ENCODE results near the gene CDC20.
"Not testable (repeated sequence)": the region's sequence is repeated elsewhere in the genome, so short reads cannot be mapped to it uniquely, and the experiment has no call there.

The CDC20 gene

DNA sequence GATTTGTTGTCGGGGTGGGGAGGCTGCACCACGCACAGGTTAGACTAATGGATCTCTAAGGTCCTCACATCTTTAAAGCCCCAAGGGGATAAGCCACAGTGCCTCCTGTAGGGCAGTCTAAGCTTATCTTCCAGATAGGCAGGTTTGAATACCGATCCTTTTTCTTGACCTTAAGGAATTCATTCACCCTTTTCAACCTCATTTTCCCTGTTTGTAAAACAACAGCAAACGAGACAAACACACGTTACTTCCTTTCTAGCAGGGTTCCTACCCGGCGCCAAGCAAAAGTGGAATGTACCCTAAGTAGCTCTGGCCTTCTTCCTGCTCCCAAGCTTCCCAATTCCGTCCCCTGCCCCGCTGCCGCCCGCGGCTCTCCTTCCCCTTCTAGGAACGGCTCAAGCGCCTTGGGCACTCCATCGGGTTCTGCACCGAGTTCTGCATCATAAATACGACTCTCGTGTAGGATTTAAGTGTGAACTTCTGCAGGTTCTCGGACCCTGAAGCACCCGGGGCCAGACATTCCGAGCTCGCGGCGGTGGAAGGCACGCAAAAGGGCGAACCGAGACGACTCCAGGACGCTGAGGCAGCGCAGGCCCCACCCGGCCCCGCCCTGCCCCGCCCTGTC is 548 bp upstream of the CDC20 start:
- DNase-seq (ENCODE audit: low read depth), result peak; percentile 73

DNA sequence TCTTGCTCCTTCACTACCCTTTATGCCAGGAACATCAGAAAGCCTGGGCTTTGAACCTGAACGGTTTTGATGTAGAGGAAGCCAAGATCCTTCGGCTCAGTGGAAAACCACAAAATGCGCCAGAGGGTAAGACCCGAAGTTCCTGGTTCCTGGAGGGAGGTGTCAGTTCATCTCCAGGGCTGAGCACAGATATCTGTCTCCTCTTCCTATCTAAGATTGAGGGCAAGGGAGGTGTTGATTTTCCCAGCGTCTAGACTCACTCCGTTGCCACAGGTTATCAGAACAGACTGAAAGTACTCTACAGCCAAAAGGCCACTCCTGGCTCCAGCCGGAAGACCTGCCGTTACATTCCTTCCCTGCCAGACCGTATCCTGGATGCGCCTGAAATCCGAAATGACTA is 915 bp downstream of the CDC20 start:
- peak; percentile 42 for DNase-seq (ENCODE audit: low read depth)

DNA sequence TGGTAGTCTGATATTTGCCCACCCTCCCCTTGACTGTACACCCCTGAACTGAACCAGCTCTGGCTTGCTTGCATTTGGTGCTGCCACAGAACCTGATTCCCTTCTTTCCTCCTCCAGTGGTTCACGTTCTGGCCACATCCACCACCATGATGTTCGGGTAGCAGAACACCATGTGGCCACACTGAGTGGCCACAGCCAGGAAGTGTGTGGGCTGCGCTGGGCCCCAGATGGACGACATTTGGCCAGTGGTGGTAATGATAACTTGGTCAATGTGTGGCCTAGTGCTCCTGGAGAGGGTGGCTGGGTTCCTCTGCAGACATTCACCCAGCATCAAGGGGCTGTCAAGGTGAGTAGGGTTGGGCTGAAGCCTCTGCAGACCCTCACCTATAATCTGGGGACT is 1.8 kb downstream of the CDC20 start:
- no peak for DNase-seq (ENCODE audit: low read depth)

DNA sequence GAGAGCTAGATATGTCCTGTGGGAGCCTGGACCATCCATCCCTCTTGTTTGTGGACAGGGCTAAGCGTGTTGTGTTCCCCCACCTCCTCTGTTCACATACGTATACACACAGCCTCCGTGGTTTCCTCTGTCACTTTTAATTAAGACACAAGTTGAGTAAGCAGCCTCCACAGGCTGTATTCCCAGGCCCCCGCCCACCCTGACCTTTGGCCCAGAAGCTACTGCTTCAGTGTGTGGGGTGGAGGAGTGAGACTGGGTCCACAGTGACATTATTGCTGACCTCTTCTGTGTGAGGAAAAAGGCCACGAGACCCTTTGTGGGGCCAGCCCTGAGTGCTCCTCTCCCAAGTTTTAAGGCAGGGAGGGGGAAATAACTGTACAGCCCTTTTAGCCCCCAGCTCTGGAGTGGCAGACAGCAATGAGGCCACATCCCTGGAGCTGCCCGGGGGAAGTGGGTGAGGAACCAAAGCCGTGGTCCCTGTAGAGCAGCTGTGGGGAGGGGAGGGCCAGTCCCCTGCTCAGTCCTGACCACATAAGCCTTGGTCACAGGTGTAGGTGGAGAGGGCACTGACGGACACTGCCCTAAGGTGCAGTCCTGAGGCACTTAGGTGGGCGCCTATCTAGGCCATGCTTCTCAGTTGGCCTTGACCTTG is 4.6 kb downstream of the CDC20 start:
- peak; percentile 54 for DNase-seq (ENCODE audit: low read depth)

DNA sequence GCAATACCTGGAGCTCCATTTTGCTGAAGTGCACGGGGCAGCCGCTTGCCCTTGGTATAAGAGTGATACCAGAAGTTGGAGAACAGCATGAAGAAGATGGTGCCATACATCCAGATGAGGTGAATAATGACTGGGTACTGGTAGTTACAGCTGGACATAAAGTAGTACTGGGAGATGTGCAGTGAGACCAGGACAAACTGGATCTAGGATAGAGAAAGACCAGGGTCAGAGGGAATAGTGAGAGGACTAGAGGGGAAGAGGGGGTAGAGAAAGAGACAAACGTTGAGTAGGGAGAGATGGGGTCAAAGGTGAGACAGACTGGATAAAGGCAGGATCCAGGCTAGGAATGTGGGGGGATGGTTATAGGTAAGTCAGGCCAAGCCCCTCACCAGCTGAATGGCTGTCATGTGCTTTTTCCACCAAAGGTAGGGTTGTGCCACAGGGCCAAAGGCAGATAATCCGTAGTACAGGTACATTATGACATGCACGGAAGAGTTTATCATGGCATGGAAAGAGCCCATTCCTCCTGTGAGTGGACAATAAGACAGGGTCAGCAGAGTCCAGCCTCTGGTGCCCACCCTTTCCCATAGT is 5.2 kb downstream of the CDC20 start:
- DNase-seq (ENCODE audit: low read depth), result no peak

DNA sequence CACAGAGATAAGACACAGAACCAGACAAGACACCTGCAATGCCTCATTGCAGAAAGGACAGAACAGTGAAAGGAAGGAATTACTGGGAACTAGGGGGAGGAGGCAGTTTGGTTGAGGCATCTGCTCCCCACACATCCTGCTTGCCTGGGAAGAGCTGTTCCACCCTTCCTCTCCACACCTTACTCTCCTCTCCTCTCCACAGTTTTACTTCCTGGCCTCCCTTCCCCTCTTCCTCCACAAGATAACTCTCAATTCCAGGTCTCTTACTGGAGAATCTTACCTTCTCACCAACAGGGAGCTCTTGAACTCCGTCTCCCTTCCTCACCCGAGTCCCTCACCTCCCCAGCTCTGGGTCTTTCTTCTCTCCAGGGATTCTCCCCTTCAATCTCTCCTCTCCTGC is 6.9 kb downstream of the CDC20 start:
- no peak for DNase-seq (ENCODE audit: low read depth)

DNA sequence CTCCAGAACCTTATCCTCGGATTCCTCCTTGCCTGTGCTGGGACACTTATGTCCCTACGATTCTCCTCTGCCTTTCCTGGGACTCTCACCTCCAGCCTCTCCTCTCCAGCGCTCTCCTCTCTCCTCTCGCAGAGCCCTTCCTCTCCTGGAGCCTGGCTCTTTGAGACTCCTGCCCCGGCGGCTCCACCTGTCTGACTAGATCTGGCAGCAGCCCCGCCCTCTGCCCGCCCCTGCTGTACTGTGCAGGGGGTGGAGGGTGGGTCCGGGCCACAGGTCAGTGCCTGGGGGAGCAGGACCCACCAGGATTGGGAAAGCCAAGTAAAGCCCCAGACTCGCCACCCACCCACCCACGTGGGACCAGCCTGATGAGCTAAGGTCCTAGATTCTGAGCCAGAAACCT is 7.4 kb downstream of the CDC20 start:
- DNase-seq (ENCODE audit: low read depth), result no peak

DNA sequence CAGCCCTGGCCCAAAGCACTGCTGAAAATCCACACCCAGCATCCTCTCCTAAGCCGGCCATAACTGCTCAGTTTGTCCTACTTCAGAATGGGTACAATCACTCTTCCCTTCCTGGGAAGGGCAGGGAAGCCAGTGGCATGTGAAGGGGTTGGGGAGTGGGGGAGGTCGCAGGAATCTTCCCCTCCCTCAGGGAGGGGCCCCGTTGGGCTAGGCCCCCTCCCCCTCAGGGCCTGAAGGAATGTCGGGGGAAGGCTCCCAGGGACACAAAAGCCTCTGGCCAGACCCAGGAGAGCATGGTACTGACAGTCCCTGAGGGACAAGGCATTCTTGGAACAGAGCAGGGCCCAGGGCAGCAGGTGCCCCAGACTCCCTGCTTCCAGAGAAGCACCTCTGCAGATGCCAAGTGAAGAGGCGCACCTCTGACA is 7.8 kb downstream of the CDC20 start:
- peak; percentile 25 for DNase-seq (ENCODE audit: low read depth)

DNA sequence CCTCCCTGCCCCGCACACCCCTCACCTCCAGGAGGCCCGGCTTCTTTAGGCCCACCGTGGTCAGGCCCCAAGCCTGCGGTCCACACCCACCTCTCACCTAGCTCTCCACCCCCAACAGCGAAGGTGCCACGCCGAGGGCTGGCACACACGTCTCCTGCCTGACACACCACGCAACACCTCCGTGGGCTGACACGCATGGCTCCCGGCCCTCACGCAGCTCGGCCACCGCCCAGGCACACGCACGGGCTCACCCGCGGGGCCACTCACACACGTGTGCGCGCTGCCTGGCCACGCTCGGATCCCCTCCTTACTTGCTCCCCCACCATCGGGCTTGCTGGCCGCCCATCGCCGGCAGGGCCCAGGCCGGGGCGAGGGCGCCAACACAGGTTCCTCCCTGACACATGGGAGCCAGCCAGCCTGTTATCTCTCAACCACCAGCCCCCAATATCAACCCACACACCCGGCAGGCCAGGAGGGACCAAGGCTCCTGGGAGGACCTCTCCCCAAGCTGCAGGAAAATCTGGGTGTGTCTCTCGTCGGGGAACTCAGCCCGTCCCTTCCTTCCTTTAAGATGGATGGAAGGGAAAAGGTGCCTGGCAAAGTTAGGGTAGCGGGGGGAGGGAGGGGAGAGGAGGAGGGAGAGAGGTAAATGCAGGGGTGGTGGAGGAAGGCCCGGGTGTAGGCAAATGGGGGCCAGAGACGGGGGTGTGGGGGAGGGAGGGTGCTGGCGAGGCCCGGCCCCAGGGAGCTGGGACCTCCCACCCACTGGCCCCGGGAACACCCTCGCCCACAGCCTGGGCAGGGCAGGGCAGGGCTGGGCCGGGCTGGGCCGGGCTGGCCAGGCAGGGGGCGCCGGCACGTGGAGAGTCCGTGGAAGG is 8.5 kb downstream of the CDC20 start:
- DNase-seq (ENCODE audit: low read depth), result no peak

DNA sequence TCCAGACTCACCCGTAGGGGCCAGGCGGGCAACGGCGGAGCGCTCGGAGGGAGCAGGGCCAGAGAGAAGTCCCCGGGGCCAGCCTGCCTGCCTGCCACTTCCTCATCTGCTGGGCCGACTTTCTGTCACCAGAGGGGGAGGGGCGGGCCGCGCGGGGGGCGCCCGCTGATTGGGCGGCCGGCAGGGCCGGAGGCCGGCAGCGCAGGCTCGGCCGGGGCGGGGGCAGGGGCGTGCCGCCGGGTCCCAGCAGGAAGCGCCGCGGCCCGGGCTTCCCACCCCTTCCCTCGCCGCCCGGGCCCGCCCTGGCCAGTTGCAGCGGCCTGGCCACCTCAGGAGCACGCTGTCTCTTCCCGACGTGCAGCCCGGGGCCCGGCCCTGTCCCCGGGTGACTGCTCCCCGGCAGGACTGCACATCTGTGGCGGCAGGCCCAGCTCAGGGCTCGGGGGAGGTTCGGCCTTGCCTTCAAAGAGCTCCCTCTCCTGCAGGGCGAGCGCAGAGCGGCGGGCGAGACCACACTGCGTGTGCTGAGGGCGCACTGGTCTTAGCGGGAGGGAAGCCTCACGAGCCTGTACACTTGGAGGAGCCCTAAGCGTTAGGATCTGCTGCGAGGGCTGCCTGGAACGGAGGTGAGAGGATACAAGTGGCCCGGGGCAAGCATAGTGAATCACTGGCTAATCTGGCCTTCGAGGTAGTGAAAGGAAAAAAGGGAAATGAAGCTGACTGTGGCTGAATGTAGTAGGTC is 9.3 kb downstream of the CDC20 start, which contains the start of gene ELOVL1:
Gene ELOVL1 (minus strand): TSS at position 108 of the 742 bp plus-strand sequence. CDS start 2,402 bp downstream, outside the sequence.
- peak; percentile 89 for DNase-seq (ENCODE audit: low read depth)

DNA sequence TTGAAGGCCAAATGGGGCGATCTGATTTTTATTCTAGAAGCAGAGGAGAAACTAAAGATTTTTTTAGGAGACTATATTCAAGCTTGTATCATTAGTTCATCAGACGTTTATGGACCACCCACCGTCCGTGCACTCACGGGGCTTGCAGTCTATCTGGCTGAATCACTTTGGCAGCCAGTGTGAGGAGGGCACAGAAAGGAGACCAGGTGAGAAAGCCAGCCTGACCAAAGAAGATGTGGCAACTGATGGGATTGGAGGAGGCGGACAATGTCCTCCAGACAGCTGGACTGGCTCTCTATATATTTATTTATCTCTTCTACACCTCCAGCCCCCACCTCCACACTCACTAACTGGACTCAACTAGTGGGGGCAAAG is 9.9 kb downstream of the CDC20 start:
- no peak for DNase-seq (ENCODE audit: low read depth)

DNA sequence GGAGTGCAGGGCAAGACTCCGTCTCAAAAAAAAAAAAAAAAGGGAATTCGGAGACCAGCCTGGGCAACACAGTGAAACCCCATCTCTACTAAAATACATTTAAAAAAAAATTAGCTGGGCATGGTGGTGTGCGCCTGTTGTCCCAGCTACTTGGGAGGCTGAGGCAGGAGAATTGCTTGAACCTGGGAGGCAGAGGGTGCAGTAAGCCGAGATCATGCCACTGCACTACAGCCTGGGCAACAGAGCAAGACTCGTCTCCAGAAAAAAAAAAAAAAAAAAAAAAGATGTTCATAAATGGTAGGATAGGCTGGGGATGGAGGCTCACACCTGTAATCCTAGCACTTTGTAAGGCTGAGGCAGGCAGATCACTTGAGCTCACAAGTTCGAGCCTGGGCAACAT is 11.0 kb downstream of the CDC20 start:
- not testable (repeated sequence) for DNase-seq (ENCODE audit: low read depth)

DNA sequence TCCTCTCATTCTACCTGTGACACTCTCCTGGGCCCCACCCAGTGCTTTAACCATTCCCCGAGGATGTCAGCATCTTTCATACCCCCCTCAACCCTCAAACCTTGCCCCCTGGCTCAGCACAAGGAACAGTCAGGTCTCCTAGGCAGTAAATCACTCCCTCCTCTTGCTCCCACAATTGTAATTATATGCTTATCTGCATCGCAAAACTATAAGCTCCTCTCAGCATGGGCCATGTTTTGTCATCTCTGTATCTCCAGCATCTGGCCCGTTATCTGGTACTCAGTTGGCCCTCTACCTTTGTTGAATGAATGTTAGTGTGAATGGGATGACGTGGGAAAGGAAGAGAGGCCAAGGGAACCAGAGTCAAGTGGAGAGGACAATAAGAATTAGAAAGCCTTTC is 11.8 kb downstream of the CDC20 start:
- DNase-seq (ENCODE audit: low read depth), result no peak

DNA sequence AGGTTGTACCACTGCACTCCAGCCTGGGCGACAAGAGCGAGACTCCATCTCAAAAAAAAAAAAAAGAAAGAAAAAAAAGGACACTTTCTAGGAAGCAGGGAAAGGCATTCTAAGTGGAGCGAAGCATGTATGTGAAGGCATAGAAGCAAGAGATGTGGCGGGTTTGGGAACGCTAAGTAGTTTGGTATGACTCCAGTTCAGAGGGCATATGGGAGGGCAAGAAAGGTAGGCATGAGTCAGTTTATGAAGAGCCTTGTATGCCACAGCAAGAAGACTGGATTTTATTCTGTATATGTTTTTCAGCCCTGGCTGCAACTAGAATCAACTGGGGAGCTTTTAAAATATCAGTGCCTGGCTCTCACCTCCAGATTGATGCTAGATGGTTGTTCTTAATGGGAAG is 13.4 kb downstream of the CDC20 start:
- DNase-seq (ENCODE audit: low read depth), result peak; percentile 76

DNA sequence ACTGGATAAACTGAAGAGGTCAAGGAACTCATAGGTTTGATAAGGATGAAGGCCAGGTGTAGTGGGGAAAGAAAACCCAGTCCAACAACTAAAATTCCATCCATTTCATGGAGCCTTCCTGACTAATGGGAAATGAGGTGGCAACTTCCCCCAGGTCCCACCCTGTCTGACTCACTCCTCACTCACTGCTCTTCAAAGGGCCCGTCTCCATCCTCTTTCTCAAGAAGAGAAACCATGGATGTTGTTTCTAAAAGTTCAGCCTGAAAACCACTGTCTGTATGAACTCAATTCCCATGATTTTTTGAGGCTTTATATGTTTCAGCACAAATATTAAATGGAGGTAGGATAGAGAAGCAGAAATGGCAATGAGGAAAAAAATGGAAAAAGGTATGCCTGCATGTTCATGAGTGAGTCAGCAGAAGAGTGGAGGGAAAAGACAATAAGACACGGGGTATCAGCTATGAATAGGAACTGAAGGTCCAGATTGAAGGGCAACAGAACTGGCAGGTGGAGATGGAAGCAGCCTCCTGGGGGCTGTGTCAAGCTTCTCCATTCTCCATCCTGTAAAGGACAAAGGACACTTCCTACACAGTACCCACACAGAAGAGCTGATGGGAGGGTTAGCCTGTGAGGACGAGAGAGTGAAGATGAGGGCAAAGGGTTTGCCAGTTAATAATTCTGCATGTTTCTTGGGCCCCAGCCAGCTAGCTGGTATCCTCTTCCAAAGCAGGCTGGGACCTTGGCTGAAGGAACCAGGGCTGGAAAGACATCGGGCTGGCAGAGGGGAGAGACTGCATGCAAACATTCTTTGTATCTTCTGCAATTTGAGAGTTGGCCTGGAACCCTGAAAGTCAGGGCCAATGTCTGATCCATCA is 14.5 kb downstream of the CDC20 start:
- DNase-seq (ENCODE audit: low read depth), result peak; percentile 95

DNA sequence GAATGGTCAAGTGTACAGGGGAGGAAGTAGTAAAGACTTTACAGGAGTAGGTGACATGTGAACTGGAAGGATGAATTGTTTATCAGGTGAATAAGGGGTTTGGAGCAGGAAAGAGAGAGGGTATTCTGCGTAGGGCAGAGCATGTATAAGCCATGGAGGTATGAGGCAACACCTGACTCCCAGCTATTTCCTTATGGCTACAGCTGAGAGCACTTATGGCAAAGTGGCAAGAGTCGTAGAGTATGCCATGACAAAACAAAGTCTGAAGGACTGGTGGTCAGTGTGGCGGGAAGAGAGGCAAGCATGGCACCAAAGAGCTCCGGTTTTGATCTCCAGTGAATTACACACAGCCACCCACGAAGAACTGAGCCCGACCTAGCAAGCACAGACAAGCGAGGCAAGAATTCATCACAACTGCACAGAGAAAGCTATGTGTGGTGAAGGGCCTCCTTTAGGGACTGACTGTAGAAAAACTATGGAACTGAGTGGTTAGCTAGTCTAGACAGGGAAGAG is 18.0 kb downstream of the CDC20 start:
- DNase-seq (ENCODE audit: low read depth), result no peak

DNA sequence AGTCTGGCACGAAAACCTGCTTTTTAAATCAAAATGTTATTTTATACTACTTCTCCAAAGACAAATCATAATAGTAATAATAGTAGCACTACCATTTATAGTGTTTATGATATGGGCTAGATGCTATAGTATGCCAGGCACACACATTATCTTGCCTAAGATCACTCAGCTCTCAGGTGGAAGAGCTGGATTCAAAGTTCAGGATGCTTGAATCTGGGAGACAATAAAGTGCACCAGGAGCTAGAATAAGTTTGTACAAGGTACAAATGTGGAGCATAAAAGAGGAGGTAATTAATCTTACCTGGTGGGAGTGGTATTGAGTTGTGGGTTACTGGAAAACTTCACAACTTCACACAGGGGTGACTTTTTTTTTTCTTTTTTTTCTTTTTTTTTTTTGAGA is 19.1 kb downstream of the CDC20 start:
- no peak for DNase-seq (ENCODE audit: low read depth)

DNA sequence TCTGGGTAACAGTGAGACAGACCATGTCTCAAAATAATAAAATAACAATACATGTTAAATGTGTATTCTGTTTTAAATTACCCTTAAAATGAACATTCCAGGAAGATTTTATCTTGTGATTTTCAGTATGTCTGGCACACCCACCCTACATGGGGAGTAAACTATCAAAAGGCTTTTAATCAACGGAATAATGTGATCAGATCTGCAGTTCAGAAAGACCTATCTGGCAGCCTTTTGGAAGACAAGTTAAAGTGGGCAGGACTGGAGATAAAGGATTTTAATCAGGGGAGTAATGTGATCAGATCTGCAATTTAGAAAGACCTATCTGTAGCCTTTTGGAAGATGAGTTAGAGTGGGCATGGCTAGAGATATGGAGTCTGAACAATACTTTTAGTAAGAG is 20.7 kb downstream of the CDC20 start:
- DNase-seq (ENCODE audit: low read depth), result no peak

DNA sequence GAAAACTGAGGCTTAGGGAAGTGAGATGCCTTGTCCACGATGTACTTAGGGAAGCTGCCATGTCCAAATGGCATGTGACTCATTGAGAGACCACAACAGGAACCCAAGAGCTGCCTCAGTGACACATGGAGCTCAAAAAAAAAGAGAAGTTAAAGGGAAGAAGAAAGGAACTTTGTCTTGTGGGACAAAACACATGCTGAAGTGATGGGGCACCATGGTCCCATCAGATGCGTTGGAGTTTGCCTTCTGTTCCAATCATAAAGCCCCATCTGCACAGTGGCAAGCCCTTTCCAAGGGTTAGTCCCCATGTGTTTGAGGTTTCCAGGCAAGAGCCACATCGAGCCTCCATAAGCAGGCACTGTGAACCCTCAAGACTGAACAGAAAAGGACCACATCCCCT is 22.8 kb downstream of the CDC20 start:
- no peak for DNase-seq (ENCODE audit: low read depth)

DNA sequence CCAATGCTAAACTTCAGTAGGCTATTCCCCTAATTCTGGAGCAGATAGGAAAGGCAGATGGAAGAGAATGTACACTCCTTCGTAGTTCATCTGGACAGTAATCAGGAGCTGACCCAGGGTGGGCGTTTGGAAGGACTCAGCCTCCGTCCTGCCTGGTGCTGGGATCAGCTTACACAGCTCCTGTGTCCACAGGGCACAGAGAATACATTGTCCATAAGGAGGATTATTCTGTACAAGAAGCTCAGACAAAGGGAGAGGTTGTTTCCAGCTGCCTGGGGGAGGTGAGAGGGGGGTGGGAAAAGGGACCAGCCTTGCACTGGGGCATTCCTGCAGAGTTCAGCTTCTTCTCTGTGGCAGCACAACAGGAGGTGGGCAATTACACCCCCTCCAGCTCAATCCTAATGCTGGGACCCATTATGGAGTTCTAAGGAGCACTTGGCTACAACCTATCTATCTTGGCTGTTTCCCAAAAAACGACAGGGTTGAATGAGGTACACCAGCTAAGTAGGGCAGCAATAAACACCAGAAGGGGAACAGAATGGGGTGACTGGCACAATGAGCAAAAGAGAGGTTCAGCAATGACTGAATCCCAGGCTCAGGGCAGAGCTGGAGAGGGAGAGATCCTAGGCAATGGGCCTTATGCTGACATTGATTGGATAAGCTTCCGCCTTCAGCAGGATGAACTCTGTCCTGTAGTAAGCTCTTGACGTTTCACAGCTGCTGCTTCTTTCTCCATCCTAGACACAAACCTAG is 23.4 kb downstream of the CDC20 start:
- DNase-seq (ENCODE audit: low read depth), result no peak

All from ELR (cell line).